GM12891 (cell line): ENCODE data around the gene COL25A1.

Experiments
- DNase-seq: peaks from one replicate; pipeline ENCODE4 v3.0.0; 2011; ENCODE audit warnings: low spot score; ENCODE audit not compliant: insufficient read length
- FAIRE-seq: peaks from 2 replicates; lab custom pipeline; 2011; peaks lifted over from hg19 to GRCh38; lab: Jason Lieb, UNC
- PAX5 ChIP-seq: IDR thresholded peaks from 2 replicates; pipeline ENCODE4 v1.6.1; 2011; ENCODE audit warnings: low read length, moderate library complexity, mild to moderate bottlenecking; ENCODE audit not compliant: insufficient read depth, severe bottlenecking
- POLR2A ChIP-seq: IDR thresholded peaks from 2 replicates; pipeline ENCODE4 v1.6.1; 2011; ENCODE audit warnings: low read depth, low read length, control low read depth
- POLR2AphosphoS5 ChIP-seq: IDR thresholded peaks from 2 replicates; pipeline ENCODE4 v1.6.1; 2011; ENCODE audit warnings: low read depth, low read length, control low read depth
- POU2F2 ChIP-seq: IDR thresholded peaks from 2 replicates; pipeline ENCODE4 v1.6.1; 2011; ENCODE audit warnings: low read depth, mild to moderate bottlenecking, control low read depth, low read length, moderate library complexity
- SPI1 ChIP-seq: IDR thresholded peaks from 2 replicates; pipeline ENCODE4 v1.6.1; 2011; ENCODE audit warnings: low read depth, low read length, control low read depth
- TAF1 ChIP-seq: IDR thresholded peaks from 2 replicates; pipeline ENCODE4 v1.6.1; 2011; ENCODE audit warnings: low read depth, low read length, control low read depth

COL25A1 gene

DNA sequence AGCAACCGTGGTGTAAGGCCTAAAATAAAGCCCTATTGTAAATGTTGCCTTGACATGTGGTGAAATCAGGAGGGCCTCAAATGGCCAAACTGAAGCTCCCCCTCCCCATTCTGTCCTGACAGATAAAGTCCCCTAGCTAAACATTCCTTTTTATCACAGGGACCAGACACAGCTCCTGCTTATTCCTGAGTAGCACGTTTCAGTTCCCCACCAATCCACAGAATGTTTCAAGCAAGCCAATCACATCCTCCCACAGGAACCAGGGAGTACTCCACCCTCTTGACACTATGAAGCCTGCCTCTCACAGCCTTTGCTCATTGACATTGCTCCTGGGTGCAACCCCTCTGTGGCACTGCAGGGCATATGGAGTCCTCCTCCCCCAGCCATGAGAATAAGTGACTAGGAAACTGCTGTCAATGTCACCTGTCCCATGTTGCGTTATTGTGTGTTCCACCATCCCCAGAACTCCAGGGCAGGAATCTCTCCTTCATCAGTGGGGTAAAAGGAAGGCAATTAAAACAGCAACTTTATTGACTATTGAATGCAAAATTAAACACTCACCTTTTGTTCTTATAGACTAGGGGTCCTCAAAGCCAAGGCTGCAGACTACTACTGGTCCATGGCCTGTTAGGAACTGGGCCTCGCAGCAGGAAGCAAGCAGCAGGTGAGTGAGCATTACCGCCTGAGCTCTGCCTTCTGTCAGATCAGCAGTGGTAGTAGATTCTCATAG is 128.1 kb downstream of the COL25A1 start:
- no peak for FAIRE-seq
- no peak for DNase-seq
- no peak for TF ChIP-seq PAX5
- TF ChIP-seq POLR2A: no peak
- TF ChIP-seq POLR2AphosphoS5: no peak
- TF ChIP-seq TAF1: no peak
- TF ChIP-seq SPI1: no peak

DNA sequence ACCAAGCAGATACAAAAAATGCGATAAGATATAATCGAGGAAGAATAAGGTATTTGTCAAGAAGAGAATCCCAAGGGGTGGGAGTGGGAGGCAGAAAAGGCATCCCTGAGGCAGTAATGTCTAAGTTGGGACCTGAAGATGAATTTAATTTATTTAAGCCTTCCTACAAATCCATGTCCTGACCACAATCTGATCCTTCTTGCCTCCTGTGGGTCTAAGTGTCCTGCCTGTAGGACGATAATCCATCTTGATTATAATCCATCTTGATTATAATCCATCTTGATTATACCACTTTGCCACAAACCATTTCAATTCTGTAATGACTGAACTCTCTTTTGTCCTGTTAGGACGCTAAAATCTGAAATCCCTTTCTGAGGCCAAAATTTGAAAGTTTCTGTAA is 130.2 kb downstream of the COL25A1 start:
- DNase-seq: no peak
- FAIRE-seq: no peak
- no peak for TF ChIP-seq POLR2AphosphoS5
- TF ChIP-seq POU2F2: no peak
- TF ChIP-seq POLR2A: no peak
- no peak for TF ChIP-seq TAF1
- TF ChIP-seq PAX5: no peak
- TF ChIP-seq SPI1: no peak

DNA sequence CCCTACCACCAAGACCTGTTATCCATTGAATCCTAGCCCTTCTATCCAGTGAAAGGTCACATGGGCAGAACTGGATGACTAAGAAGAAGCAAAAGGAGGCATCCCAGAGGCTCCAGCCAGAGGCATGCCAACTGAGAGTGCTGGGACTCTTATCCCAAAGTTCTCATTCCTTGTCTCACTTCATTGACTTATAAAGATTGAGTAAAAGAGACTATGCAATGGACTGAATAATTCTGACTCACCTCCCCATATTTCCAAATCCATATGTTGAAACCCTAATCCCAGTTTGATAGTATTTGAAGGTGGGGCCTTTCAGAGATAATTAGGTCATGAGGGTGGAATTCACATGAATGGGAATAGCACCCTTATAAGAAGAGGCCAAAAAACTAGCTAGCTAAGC is 131.4 kb downstream of the COL25A1 start:
- DNase-seq: no peak
- TF ChIP-seq PAX5 (no peak), SPI1 (no peak), POLR2A (no peak), POLR2AphosphoS5 (no peak), POU2F2 (no peak), TAF1 (no peak)
- FAIRE-seq: no peak

DNA sequence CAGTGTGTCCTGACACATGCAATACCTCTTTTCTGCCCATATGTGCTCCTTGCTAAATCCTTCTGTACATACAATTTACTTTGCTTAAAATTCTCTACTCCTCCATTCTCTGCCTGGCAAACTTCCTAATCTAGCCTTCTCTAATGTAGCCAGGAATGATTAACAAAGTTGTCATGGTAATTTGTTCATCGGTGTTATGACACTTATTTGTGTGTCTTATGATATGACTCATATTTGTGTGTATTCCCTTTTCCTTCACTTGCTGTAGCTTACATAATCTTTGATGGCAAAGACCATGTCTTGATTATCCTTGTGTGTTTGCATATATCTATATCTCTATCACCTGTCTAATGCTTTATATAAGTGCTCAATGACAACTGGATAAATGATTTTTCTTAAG is 133.3 kb downstream of the COL25A1 start:
- FAIRE-seq (no peak), DNase-seq (no peak)
- TF ChIP-seq POLR2A (no peak), TAF1 (no peak), PAX5 (no peak), POU2F2 (no peak), POLR2AphosphoS5 (no peak), SPI1 (no peak)

DNA sequence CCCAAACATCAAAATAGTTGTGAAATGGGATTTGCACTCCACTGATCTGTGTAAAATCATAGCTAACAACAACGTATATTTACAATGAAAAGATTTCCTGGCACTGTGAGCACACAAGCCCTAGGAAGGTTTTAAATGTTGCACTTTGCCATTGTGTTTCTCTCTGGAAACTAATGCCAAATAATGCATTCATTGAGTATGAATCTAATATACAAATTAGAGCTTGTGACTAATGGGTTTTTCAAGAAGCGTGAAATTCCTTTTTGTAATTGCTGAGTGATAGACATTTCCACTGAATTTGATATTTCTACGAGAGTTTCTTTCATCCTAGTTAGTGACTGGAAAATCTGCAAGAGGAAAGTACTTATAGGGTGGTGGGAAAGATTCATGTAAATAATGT is 135.9 kb downstream of the COL25A1 start:
- no peak for DNase-seq
- FAIRE-seq: no peak

DNA sequence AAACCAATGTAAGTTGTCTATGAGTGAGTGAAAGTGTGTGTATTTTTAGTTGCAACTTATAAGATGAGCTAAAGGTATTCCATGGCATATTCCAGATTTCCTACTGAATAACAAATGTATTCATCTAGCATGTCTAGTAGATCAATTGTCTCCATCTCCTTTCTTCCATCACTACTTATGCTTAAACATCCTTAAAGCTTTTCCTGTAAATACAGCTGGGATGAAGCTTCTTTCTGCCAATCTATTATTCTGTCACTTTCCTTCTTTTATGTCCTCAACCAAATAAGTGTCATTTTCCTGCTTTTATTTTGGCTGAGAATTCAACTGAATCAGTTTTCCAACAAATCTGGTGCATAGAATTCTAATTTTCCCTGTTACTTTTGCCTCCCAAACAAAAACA is 136.3 kb downstream of the COL25A1 start:
- no peak for FAIRE-seq

More for the DNA sequence above, 135.9 kb downstream of the COL25A1 start:
- TF ChIP-seq POLR2A (no peak), SPI1 (no peak), POLR2AphosphoS5 (no peak)

DNA sequence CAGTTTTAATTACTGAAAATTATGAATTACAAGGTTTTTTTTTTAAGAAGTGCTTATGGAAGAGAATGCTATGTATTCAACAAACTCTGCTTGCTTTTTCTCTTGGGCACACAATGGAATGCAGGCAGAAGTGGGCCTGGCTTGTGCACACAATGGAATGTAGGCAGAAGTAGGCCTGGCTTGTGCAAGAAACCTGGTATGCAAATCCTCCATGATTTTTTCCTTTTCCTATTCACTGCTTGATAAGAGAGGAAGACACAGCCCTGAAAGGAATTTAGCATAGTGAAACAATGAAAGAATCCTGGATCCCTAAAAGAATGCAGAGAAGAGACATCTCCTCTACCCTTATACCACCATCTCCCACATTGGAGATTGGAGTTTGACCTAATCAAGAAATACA is 138.4 kb downstream of the COL25A1 start:
- FAIRE-seq: no peak
- TF ChIP-seq POU2F2 (no peak), POLR2A (no peak), POLR2AphosphoS5 (no peak), TAF1 (no peak), SPI1 (no peak), PAX5 (no peak)
- no peak for DNase-seq

More for the DNA sequence above, 136.3 kb downstream of the COL25A1 start:
- no peak for DNase-seq
- no peak for TF ChIP-seq PAX5
- TF ChIP-seq POU2F2: no peak
- no peak for TF ChIP-seq POLR2AphosphoS5
- no peak for TF ChIP-seq POLR2A
- TF ChIP-seq SPI1: no peak
- TF ChIP-seq TAF1: no peak

DNA sequence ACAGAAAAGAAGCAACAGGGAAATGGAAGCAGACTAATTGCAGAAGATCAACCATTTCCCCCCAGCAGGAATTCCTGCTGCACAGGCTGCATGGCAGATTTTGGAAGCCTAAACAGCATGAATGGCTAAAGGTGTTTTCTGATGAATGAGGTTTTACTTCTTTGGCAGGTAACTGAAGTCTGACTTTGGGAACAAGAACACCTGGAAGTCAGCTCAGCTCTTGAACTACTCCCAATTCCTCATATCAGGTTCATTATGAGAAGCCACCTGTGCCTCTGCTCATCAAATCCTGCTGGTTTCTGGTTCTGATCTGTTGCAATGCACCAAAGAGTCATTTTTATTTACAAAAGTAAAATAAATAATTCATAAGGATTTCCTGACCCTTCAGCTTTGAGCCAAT is 139.0 kb downstream of the COL25A1 start:
- no peak for FAIRE-seq
- DNase-seq: no peak
- TF ChIP-seq PAX5 (no peak), POLR2AphosphoS5 (no peak), TAF1 (no peak), POU2F2 (no peak), POLR2A (no peak), SPI1 (no peak)

DNA sequence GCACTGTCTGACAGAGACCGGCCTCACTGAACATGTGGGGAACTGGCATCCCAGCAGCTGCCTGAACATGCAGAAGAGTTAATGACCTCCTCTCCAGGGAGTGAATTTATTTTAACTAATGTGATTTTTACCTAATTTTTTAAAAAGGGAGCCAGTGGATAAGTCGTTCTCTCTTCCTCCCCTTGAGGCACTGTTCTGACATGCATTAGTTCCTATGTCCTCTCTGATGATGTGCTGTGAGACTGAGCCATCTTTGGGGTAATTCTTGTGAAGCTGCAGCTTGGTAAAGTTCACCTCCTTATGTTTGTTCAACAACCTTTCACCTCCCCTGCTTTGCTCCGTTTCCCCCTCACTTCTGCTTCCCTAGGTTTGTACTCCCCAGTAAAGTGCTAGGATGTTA is 139.7 kb downstream of the COL25A1 start:
- no peak for TF ChIP-seq PAX5
- TF ChIP-seq TAF1: no peak
- TF ChIP-seq POLR2AphosphoS5: no peak
- TF ChIP-seq SPI1: no peak
- TF ChIP-seq POU2F2: no peak
- TF ChIP-seq POLR2A: no peak
- FAIRE-seq (no peak), DNase-seq (no peak)

DNA sequence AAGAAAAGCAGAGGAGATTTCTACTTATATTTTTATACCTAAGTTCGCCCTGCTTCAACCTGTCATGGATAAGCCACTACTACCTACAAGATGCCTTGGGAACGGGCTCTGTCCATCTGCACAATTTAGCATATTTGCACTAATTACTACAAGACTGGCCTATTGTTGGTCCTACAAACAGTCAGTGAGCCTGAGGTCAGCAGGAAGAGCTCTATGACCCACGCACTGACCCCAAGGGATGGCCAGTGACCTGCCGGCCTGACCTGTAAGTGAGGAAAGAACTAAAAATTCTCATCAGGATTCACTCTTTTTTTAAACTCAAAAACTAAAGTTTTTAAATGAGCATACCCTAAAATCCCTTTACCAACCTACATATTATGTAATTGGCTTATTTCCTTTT is 142.0 kb downstream of the COL25A1 start:
- TF ChIP-seq TAF1: no peak
- TF ChIP-seq PAX5: no peak
- TF ChIP-seq POLR2AphosphoS5: no peak
- no peak for TF ChIP-seq POU2F2
- no peak for TF ChIP-seq POLR2A
- TF ChIP-seq SPI1: no peak
- no peak for FAIRE-seq
- DNase-seq: no peak
